ENCODE results near the gene ADGRF3.
"Not testable (repeated sequence)": the region's sequence is repeated elsewhere in the genome, so short reads cannot be mapped to it uniquely, and the experiment has no call there.

Gene ADGRF3

DNA sequence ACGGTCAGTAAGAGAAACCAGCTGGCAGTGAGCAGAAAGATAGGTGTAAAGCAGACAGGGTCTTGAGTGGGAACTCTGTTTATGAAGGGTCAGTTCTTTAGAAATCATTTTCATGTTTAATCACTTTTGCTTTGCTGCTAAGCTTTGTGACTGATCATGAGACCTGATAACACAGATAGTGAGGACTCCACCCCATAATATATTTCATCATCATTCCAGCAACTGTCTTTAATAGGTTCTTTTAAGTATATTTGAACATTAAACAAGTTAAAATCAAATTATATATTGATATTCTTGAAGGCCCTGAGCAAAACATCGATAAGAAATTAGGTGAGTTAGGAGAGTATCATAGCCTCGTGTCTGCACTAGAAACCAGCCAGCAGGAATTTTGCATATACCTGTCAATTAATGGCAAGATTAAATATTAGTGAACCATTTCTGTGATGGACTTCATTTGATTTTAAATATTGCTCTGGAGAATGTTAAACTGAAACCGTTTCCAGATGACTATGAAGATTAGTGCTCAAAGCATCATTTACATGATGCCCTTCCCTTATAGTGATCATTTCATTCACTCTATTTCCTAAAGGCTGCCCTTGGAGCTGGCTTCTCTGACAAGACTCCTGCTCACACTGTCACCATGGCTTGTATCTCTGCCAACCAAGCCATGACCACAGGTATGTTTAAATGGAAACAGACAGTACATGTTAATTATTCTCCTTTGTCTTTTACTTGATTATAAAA lies 69.9 kb downstream of the ADGRF3 start:
- no peak for DNase-seq

GRCh38 chr2:26274058-26274613 lies 72.5 kb downstream of the ADGRF3 start:
- peak; percentile 59 for DNase-seq

DNA sequence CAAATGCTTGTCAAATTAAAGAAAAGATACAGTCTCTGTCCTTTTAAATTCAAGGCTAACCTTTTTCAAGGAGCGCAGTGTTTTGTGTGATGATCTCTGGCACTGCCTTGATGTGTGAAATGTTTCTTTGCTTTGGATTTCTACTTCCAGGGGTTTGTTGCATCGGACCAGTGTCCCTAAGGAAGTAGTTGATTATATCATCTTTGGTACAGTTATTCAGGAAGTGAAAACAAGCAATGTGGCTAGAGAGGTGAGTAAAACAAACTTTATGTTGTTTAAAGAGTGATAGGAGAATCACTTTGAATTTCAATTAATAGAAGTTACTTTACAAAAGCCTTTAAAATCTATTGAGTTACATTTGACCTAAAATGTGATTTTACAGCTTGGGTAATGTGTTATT lies 73.1 kb downstream of the ADGRF3 start:
- no peak for DNase-seq

- no peak for DNase-seq
Observed at GRCh38 chr2:26270373-26270772, 76.2 kb downstream of the ADGRF3 start.

GRCh38 chr2:26269571-26270158 lies 76.9 kb downstream of the ADGRF3 start:
- no peak for DNase-seq

- DNase-seq = peak; percentile 12
Observed at GRCh38 chr2:26268670-26269385, 77.8 kb downstream of the ADGRF3 start.

DNA sequence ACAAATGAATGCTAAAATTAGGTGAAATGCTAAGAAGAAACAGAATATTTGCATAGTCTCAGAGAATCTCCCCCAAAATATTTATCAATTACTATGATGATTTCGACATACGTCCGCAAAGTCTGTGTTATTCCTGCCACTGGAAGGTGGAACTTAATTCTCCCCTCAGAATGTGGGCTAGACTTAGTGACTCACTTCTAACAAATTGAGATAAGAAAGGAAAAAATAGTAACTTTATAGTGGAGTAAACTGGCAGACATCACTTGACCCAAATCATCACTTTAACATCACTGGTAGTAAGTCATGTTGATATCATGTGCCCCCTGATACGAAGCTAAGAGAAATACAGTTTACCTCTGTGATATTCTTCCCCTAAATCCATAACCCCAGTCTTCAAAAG lies 78.4 kb downstream of the ADGRF3 start:
- DNase-seq = peak; percentile 76

- DNase-seq = not testable (repeated sequence)
Observed at GRCh38 chr2:26258836-26259235, 87.8 kb downstream of the ADGRF3 start.
